Activated T-cell treated with anti-CD3 and anti-CD28 coated beads, Interleukin-2, amount 50 U/mL, for 48 hours (primary cell): ENCODE measurements around the gene TMEM190.

Experiments
- DNase-seq, 2 experiments: peaks; one replicate each; pipeline ENCODE4 v3.0.0-alpha.2; 2020

TMEM190 gene

GRCh38 chr19:55352549-55353145, 24.0 kb upstream of the TMEM190 start:
- DNase-seq = no peak

GRCh38 chr19:55353356-55353802, 23.2 kb upstream of the TMEM190 start:
- no peak for DNase-seq

DNA sequence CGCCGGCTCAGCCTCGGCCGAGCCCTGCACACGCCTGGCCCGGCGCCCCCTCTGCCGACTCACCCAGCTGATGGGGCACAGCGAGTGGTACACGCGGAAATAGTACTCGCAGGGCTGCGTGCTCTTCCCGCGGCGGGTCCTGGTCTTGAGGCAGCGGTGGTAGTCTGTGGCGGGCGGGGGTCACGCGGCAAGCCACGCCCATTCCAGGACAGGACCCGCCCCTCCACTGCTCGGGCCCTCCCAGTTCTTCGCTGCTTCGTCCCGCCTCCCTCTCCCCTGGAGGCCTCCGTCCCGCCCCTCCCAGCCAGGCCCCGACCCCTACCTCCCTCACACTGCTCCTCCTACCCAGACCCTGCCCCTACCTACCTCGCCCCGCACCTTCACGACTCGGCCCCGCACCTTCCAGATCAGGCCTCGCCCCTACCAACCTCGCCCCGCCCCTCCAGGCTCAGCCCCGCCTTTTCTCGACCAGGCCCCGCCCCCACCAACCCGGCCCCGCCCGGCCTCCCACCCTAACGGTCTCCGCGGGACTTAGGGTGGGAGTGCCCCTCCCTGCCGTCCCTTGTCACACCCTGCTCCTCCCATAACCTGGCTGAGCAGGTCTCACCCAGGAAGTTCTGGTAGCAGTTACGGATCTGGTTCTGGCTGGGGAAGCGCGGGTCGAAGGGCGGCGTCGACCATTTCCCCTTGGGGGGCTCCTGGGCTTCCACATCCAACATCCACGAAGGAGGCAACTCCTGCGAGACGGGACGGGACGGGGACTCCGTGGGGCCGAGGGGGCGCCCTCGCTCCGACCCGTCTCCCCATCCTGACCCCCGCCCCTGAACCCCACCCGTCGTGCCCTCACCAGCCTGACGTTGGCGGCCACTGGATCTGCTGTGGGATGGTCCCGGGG, 22.6 kb upstream of the TMEM190 start:
- DNase-seq = peak; percentile 61 to 72

DNA sequence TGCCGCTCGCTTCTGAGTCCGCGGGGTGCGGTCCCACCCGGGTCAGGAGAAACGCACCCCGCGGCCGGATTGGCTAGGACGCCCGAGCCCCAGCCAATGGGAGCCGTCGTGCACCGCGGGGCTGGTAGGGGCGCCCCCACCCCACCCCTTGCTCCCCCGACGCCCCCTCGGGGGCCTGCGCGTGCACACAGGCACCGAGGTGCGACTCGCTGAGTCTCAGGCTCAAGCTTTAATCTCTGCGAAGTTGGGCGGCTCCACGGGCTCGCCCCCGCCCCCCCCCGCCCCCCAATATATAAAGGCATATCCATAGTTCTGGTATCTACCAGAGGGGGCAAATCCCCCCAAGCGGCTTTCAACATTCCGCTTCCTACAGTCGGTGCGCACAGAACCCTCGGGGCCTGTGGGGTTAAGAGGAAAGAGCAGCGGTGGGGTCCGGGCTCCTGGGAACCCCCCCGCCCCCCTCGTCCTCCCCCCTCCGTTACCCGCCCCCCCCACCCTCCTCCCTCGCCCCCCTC, 21.9 kb upstream of the TMEM190 start, which contains the start of gene COX6B2:
Gene COX6B2, minus strand, starts transcription at position 22 of the 515 bp plus-strand sequence. CDS start 198 bp downstream, outside the sequence.
- DNase-seq = no peak

DNA sequence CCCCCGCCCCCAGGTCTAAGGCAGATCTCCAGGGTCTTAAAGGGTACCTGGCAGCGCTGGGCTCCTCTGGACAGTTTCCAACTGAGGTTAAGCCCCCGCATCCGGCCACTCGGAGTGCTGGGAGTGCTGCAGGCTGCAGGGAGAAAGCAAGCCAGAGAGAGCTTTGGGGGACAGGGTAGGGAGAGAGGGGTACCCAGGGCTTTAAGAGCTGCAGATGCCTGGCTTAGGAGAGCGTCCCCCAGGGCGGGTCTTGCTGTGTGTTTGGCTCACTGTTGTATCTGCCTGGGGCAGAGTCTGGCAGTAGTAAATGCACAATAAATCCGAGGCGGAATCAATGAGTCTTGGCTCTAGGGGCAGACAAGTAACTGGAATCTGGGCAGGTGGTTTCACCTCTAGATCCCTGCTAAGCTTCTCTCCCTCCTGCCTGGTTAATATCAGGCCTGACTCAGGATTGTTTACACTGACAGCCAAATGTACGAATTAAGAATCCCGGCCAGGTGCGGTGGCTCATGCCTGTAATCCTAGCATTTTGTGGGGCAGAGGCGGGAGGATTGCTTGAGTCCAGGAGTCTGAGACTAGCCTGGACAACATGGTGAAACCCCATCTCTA, 21.3 kb upstream of the TMEM190 start:
- no peak for DNase-seq

DNA sequence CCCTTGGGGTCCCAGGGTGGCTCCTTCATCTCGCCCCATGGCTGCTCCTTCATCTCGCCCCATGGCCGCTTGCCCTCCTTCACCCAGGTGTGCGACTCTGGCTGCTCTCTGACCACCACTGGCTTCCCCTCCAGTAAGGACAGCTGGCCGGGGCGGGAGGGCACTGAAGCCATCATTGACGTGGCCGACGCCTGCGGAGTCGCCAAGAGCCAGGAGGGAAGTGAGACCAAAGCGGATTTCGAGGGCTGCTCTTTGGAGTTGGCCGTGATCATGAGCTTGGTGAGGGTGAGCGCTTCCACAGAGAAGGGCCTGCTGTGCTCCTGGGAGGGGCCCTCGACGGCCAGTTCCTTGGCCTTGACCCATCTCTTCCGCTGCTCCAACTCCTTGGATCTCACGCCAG, 18.1 kb upstream of the TMEM190 start:
- DNase-seq = no peak

DNA sequence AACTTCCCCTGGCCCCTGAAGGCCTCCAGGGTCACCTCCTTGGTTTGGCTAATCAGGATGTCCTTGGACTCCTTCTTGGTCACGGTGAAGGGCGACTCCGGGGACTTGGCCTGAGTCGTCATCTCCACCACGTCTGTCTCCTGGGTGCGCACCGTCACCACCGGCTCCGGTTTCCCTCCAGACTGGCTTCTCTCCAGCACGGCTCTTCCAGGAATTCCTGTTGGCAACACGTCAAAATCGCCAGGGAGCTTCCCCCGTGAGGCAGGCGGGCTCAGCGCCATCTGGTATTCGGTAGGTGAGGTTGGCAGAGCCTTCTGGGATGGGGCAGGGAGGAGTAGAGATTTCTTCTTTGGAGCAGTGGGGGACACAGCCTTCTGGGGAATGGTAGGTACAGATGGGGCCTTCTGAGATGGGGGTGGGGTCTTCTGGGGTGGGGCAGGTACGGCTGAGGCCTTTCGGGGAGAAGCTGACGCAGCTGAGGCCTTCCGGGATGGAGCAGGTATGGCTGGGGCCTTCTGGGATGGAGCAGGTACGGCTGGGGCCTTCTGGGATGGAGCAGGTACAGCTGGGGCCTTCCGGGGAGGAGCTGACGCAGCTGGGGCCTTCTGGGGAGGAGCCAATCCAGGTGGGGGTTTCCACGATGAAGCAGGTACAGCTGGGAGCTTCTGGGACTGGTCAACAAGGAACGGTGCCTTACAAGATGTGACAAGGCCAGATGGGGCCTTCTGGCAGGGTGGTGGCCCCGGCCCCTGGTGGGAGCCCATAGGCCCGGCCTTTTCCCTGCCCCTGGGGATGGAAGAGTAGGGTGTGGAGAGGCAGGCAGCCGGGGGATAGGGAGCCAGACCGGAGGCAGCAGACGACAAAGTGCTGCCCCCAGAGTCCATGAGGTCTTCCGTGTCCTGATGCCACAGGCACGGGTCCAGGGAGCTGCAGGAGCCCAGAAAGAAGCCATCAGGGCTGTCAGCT, 17.4 kb upstream of the TMEM190 start:
- no peak for DNase-seq

DNA sequence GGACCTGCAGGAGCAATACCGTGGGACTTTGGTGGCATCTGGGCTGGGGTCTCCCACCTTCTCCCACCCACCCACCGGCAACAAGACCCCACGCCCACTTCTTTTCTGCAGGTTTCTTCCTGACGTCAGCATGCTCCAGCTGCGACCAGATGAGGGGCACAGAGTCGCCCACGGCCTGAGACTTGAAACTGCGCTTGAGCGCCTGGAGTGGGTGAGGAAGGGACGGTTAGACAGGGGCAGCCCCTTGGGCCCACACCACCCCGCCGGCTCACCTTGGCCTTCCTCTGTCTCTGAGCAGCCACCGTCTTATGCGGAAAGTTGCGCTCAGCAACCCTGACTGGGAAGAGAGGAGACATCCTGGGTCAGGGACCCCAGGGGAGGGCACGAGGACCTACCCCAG, 15.7 kb upstream of the TMEM190 start:
- no peak for DNase-seq

DNA sequence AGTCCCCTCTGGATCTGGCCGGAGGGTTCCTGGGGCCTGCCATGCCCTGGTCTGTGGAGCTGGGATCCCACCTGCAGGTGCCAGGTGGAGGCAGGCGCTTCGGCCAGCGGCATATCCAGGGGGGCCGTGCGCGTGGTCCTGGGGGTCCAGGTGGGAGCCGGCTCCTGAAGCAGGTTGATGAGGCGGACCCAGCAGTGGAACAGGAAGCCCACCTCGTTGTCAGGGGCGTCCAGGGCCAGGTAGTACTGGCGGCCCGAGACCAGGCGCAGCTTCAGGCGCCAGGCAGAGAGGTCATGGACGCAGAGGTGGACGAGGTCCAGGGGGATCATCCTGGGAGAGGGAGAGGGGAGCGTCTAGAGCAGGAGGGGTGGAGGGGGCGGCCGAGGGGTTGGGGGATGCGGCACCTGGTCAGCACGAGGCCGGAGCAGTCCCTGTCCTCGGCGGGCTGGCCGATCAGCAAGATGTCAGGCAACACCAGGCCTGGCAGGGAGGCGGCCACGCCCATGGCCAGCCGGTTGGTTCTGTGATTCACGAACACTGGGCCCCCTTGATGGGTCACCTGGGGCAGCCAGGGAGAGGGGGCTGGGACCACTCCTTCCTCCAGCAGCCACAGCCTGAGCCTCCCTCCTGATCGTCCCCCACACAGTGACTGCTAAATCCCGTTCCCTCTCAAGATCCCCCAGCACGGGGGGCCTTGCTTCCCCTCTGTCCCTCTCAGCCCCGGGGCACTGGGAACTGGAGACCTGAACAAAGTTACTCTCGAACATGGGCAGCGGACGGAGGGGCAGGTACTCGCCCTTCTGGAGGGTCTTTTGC, 14.2 kb upstream of the TMEM190 start:
- DNase-seq = no peak

GRCh38 chr19:55362990-55363716, 13.5 kb upstream of the TMEM190 start, which contains the start of gene GARIN5B:
Gene GARIN5B (minus strand): TSS chr19:55363260. CDS start chr19:55363066, 194 bp downstream.
- DNase-seq = no peak

GRCh38 chr19:55365245-55365644, 11.4 kb upstream of the TMEM190 start:
- no peak for DNase-seq

GRCh38 chr19:55365964-55366363, 10.7 kb upstream of the TMEM190 start:
- no peak for DNase-seq

DNA sequence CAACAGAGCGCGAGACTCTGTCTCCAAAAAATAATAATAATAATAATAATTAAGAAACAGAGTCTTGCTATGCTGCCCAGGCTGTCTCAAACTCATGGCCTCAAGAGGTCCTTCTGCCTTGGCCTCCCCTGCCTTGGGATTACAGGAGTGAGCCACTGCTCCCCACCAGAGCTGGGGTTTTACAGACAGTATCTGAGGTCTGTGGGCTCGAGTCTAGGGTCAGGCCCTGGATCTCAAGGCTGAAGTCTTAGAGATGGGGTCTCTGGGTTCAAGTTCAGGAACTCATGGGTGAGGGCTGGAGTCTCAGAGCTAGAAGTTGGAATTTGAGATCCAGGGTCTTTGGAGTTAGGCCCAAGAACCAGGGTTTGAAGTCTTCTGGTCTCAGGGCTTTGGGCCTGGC, 9.8 kb upstream of the TMEM190 start:
- no peak for DNase-seq

- DNase-seq = no peak
Observed at GRCh38 chr19:55368106-55368505, 8.5 kb upstream of the TMEM190 start.

DNA sequence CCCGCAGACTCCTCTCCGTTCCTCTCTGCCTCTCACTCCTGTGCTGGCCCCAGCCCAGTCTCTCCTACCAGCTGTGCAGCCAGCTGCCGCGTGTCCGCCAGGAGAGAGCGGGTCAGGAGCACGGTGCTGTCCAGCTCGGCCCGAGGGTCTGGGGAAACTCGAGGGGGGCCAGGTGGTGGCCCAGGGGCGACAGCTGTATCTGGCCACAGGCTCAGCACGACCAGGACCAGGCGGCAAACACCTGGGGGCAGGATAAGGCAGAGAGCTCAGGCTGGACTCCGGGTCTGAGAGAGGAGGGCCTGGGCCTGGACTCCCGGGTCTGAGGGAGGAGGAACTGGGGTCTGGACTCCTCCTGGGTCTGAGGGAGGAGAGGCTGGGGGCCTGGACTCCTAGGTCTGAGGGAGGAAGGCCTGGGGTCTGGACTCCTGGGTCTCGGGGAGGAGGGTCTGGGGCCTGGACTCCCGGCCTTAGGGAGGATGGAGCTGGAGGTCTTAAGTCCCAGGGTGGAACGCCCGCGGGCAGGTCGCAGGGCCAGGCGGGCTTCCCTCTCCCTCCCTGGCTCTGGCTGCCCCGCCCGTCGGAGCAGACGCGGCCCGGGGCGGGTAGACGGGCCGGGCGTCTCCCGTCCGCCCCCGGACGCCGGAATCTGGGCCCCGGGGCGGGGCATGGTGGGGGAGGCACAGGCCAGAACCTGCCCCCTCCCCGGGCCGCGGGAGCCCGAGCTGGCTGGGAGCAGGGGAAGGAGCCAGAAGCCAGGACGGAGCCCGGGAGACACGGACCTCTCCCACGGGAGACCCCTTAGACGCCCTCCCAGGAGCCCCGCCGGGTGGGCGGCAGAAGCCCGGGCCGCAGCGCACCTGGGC, 7.7 kb upstream of the TMEM190 start:
- peak in 1 of 2 experiments; percentile 55 for DNase-seq

- DNase-seq = peak; percentile 54 to 64
Observed at GRCh38 chr19:55369653-55370304, 6.8 kb upstream of the TMEM190 start.

GRCh38 chr19:55370305-55370988, 6.2 kb upstream of the TMEM190 start, which contains the start of gene IL11:
Gene IL11 (minus strand): TSS chr19:55370463. CDS start chr19:55370310, 153 bp downstream.
- DNase-seq = no peak
